KMS-11 (cell line): ENCODE data around the gene RRM1.

Experiments used
- H2AFZ ChIP-seq: fragments of 200-600 bp; sonication (generic); 2 replicates; pipeline ENCODE4 v1.6.1; 2016; ENCODE audit warnings: antibody characterized with exemption, mixed run types, low read depth
- H3K27ac ChIP-seq: fragments of 200-600 bp; sonication (generic); 2 replicates; pipeline ENCODE4 v1.6.1; 2016; ENCODE audit warnings: mild to moderate bottlenecking, mixed run types
- H3K27me3 ChIP-seq: fragments of 200-600 bp; sonication (generic); 2 replicates; pipeline ENCODE4 v1.6.1; 2017; ENCODE audit warnings: mild to moderate bottlenecking, low read depth, mixed run types, moderate library complexity; ENCODE audit not compliant: insufficient read depth
- H3K36me3 ChIP-seq: fragments of 200-600 bp; sonication (generic); 2 replicates; pipeline ENCODE4 v1.6.1; 2017; ENCODE audit warnings: mild to moderate bottlenecking, mixed run types; ENCODE audit not compliant: insufficient read depth
- H3K4me1 ChIP-seq: fragments of 200-600 bp; sonication (generic); 2 replicates; pipeline ENCODE4 v1.6.1; 2016; ENCODE audit warnings: mild to moderate bottlenecking, low read depth, mixed run types; ENCODE audit not compliant: poor library complexity, severe bottlenecking
- H3K4me2 ChIP-seq: fragments of 200-600 bp; sonication (generic); 2 replicates; pipeline ENCODE4 v1.7.0; 2016; ENCODE audit warnings: mild to moderate bottlenecking, mixed run types
- H3K4me3 ChIP-seq: fragments of 200-600 bp; sonication (generic); IDR thresholded peaks from 2 replicates; pipeline ENCODE4 v1.6.1; 2017; ENCODE audit warnings: low read depth, low read length, mixed read lengths; ENCODE audit not compliant: insufficient read depth
- H3K79me2 ChIP-seq: fragments of 200-600 bp; sonication (generic); 2 replicates; pipeline ENCODE4 v1.6.1; 2016; ENCODE audit warnings: low read depth, mixed run types; ENCODE audit not compliant: insufficient read depth
- H3K9ac ChIP-seq: fragments of 200-600 bp; sonication (generic); 2 replicates; pipeline ENCODE4 v1.6.1; 2016; ENCODE audit warnings: mild to moderate bottlenecking, mixed run types
- H4K20me1 ChIP-seq: fragments of 200-600 bp; sonication (generic); 2 replicates; pipeline ENCODE4 v1.6.1; 2016; ENCODE audit warnings: mild to moderate bottlenecking, mixed run types; ENCODE audit not compliant: insufficient read depth
- TF ChIP-seq, protein P1 (sequence below): fragments of 200-600 bp; sonication (generic); conservative IDR thresholded peaks from 2 replicates; pipeline ENCODE4 v1.6.1; 2017; ENCODE audit warnings: low read depth, mild to moderate bottlenecking, antibody characterized with exemption, low read length, moderate library complexity, mixed read lengths

Gene RRM1

DNA sequence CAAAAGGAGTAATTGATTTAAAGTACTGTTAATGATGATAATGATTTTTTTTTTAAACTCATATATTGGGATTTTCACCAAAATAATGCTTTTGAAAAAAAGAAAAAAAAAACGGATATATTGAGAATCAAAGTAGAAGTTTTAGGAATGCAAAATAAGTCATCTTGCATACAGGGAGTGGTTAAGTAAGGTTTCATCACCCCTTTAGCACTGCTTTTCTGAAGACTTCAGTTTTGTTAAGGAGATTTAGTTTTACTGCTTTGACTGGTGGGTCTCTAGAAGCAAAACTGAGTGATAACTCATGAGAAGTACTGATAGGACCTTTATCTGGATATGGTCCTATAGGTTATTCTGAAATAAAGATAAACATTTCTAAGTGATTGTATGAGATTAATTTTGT, 43.9 kb downstream of the RRM1 start:
- H3K4me3 ChIP-seq = no peak overlapping the region
- H3K36me3 ChIP-seq = peaks cover 5% of the 10 kb centered on the region; the same call in 1 of the 2 replicates
- H3K9ac ChIP-seq = no peak overlapping the region
- TF ChIP-seq, protein P1, sequence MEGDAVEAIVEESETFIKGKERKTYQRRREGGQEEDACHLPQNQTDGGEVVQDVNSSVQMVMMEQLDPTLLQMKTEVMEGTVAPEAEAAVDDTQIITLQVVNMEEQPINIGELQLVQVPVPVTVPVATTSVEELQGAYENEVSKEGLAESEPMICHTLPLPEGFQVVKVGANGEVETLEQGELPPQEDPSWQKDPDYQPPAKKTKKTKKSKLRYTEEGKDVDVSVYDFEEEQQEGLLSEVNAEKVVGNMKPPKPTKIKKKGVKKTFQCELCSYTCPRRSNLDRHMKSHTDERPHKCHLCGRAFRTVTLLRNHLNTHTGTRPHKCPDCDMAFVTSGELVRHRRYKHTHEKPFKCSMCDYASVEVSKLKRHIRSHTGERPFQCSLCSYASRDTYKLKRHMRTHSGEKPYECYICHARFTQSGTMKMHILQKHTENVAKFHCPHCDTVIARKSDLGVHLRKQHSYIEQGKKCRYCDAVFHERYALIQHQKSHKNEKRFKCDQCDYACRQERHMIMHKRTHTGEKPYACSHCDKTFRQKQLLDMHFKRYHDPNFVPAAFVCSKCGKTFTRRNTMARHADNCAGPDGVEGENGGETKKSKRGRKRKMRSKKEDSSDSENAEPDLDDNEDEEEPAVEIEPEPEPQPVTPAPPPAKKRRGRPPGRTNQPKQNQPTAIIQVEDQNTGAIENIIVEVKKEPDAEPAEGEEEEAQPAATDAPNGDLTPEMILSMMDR = no peak
- no peak overlapping the region for H3K4me2 ChIP-seq
- no peak overlapping the region for H3K27ac ChIP-seq
- no peaks in the 10 kb centered on the region for H3K79me2 ChIP-seq
- no peak overlapping the region for H2AFZ ChIP-seq
- H4K20me1 ChIP-seq = no peaks in the 10 kb centered on the region
- H3K4me1 ChIP-seq = no peaks in the 10 kb centered on the region
- H3K27me3 ChIP-seq = no peaks in the 10 kb centered on the region

DNA sequence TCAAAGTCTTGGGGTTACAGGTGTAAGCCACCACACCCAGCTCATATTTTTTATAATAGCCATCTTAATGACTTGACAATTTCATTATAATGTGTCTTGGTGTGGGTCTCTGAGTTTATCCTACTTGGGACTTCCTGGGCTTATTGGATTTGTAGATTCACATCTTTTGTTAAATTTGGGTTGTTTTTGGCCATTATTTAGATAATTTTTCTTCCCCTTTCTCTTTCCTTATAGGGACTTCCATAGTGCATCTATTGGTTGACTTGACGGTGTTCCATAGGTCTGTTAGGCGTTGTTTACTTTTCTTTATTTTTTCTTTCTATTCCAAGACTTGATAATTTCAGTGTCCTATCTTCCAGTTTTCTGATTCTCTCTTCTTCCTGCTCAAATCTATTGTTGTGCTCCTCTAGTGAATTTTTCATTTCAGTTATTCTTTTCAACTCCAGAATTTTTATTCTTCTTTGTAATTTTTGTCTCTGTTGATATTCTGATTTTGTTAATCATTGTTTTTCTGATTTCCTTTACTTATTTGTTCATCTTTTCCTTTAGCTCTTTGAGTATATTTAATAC, 45.6 kb downstream of the RRM1 start:
- TF ChIP-seq, protein P1 = no peak
- no peaks in the 10 kb centered on the region for H3K36me3 ChIP-seq
- no peaks in the 10 kb centered on the region for H4K20me1 ChIP-seq
- H3K4me1 ChIP-seq = no peaks in the 10 kb centered on the region
- H3K9ac ChIP-seq = no peak overlapping the region
- no peak overlapping the region for H2AFZ ChIP-seq
- H3K4me2 ChIP-seq = no peak overlapping the region
- H3K27ac ChIP-seq = no peak overlapping the region
- no peak overlapping the region for H3K4me3 ChIP-seq
- H3K27me3 ChIP-seq = no peaks in the 10 kb centered on the region
- no peaks in the 10 kb centered on the region for H3K79me2 ChIP-seq

DNA sequence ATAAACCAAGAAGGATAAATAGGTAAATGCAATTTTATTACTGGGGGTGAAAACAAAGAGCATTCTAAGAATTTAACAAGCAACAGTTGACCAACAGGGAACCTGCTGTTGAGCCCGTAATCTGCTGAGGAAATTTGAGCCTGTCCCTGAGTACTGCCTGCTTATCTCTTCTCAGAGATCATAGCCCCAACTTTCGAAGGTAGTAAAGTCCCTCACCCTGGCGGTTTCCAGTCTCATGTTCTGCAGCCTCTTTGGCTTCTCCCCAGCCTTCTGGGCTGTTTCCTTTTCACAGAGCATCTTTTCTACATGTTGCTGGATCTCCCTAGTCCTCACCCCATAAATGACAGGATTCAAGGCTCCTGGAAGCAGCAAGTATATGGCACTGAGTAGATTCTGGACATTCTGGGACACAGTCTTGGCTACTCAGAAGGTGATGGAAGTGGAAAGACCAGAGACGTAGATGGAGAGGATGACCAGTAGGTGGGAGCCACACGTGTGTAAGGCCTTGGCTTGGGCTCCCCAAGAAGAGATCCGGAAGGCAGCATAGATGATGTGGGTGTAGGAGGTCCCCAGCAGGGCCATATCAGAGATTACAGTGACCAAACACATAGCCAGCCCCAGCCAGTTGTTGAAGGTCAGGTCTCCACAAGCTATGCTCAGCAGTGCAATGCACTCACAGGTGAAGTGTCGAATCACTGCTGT, 51.6 kb downstream of the RRM1 start:
- TF ChIP-seq, protein P1 = no peak

DNA sequence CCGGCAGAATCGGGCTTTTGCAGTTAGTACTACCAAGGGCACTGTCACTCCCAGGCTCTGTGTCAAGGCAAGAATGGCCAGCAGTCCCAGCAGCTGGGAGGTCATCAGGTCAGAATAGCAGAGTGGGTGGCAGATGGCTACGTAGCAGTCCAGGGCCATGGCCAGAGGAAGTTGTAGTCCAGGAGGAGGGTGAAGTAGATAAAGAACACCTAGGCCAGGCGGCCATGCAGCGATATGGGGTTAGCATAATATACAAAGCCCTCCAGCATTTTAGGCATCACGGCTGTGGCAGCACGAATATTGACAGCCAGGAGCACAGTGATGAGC, 52.1 kb downstream of the RRM1 start:
- H3K9ac ChIP-seq = no peak overlapping the region
- H2AFZ ChIP-seq = no peak overlapping the region
- TF ChIP-seq, protein P1 = no peak

More for the DNA sequence above, 51.6 kb downstream of the RRM1 start:
- Histone ChIP-seq H3K4me2 (no peak overlapping the region), H3K27me3 (no peaks in the 10 kb centered on the region), H3K27ac (no peak overlapping the region), H3K4me1 (no peaks in the 10 kb centered on the region), H2AFZ (no peak overlapping the region), H3K9ac (no peak overlapping the region), H4K20me1 (no peaks in the 10 kb centered on the region), H3K36me3 (no peaks in the 10 kb centered on the region), H3K4me3 (no peak overlapping the region), H3K79me2 (no peaks in the 10 kb centered on the region)

More for the DNA sequence above, 52.1 kb downstream of the RRM1 start:
- peaks cover 5% of the 10 kb centered on the region for H3K4me1 ChIP-seq
- no peaks in the 10 kb centered on the region for H3K36me3 ChIP-seq
- no peak overlapping the region for H3K27ac ChIP-seq
- H3K79me2 ChIP-seq = no peaks in the 10 kb centered on the region
- H4K20me1 ChIP-seq = no peaks in the 10 kb centered on the region
- no peak overlapping the region for H3K4me2 ChIP-seq
- H3K4me3 ChIP-seq = no peak overlapping the region
- H3K27me3 ChIP-seq = no peaks in the 10 kb centered on the region
